Measurements from ENCODE around the gene ARHGEF4.

ARHGEF4 gene

DNA sequence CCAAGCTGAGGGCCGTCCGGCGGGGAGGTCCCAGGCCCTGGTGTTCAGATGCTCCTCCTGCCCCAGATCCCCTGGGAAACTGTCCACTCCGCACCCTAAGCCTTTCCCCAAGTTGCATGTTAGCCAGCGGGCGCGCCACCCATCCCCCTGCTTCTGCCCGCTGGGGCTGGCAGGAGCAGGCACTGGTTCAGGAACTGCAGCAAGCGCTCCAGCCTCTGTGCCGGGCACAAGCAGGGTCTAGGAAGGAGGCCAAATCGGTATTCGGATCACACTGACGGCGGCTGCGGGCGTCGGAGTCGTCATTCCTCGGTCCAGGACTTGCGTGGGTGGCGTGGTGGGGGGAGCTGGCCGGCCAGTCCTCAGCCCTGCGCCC, 202.8 kb downstream of the ARHGEF4 start:
- no peak for DNase-seq

DNA sequence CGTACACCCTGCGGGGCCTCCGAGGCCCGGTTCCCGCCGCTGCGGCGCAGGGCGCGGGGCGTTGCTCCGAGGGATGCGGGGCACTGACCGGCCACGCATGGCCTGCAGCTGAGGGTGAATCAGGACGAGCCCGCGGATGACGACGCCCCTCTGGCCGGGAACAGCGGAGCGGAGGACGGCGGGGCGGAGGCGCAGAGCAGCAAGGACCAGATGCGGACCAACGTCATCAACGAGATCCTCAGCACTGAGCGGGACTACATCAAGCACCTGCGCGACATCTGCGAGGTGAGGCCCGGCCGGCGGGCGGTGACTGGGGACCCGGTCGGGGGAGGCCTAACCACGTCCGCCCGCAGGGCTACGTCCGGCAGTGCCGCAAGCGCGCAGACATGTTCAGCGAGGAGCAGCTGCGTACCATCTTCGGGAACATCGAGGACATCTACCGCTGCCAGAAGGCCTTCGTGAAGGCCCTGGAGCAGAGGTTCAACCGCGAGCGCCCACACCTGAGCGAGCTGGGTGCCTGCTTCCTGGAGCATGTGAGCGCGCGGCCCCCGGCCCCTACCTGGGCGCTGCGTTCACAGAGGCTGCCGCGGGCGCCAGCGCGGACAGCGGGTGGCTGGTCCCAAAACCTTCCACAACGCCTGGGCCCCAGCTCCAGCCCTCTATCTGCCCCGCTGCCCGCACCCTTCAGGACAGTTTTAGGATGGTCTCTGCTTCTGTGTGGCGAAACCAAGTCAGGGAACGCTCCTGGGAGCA, 203.4 kb downstream of the ARHGEF4 start:
- no peak for DNase-seq

GRCh38 chr2:131040661-131041401, 204.1 kb downstream of the ARHGEF4 start:
- DNase-seq = no peak

DNA sequence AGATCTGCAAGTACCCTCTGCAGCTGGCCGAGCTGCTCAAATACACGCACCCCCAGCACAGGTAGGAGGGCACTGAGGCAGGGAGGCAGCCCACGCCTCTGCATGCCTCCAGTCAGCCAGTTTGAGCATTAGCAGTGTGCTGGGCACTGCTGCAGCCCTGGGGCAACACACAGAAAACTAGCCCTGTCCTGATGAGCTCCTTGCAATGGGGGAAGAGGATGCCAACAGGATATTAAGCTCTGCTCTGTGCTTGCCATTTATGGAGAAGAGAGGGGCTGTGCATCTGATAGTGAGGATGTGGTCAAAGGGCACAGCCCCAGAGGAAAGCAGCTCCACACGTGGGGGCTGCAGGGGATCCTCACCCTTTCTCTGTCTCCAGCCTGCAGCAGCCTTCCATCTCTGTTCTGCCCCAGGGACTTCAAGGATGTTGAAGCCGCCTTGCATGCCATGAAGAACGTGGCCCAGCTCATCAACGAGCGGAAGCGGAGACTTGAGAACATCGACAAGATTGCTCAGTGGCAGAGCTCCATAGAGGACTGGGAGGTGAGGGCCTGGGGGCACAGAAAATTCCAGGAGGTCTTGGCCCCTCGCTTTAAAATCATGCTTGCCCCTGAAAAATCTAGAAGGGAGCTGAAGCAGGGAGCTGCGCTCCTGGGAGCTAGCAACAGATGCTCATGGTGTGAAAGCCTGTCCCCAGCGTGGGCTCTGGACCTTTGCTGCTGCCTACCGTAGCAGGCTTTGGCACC, 204.9 kb downstream of the ARHGEF4 start:
- no peak for DNase-seq

DNA sequence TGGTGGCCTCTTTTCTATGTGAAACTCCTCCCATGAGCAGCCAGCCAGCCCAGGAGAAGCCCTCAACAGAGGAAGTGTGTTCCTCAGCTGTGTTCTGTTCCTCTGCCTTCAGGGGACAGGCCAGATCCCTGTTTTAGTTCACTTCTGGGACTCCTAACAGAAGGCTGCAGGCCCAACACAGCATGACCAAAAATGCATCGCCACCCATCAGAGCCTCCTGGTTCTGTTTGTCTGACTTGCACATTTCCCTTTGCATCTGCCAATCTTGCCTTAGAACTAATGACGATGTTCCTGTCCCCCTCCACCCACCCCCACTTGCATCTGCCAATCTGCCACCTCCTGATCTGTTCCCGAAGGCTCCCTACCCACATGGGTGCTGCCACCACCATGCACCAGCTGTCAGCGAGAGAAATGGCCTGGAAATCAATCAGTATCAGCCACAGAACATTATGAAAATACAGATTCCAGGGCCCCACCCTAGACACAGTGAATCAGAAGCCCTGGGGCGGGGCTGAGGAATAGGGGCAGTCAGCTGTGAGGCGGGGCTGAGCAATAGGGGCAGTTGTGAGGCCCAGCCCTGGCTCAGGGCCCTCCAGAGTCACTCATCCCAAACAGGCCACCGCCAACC, 205.5 kb downstream of the ARHGEF4 start:
- DNase-seq = peak; percentile 2

- DNase-seq = no peak
Measured at GRCh38 chr2:131043199-131044074, 206.7 kb downstream of the ARHGEF4 start.

DNA sequence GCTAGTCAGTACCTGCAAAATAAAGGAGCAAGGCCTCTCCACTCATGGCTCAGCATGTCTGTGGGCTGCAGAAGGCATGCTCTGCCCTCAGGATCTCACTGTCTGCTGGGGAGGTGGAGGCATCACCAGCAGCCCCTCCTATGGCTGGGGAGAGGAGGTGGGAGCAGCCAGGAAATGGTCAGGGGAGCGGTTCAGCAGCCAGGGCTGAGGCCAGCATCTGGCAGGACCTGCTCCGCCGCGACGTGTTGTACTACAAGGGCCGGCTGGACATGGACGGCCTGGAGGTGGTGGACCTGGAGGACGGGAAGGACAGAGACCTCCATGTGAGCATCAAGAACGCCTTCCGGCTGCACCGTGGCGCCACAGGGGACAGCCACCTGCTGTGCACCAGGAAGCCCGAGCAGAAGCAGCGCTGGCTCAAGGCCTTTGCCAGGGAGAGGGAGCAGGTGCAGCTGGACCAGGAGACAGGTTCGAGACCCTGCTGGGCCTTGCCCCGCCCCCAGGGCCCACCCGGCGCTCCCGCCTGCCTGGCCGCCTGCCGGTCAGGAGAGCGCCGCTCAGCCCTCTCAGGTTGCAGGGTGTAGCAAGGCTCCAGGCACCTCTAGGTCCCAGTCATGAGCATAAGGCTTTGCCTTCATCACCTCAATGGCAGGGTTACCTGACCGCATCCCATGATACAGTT, 207.5 kb downstream of the ARHGEF4 start:
- no peak for DNase-seq

GRCh38 chr2:131044757-131045150, 208.0 kb downstream of the ARHGEF4 start:
- DNase-seq = no peak

DNA sequence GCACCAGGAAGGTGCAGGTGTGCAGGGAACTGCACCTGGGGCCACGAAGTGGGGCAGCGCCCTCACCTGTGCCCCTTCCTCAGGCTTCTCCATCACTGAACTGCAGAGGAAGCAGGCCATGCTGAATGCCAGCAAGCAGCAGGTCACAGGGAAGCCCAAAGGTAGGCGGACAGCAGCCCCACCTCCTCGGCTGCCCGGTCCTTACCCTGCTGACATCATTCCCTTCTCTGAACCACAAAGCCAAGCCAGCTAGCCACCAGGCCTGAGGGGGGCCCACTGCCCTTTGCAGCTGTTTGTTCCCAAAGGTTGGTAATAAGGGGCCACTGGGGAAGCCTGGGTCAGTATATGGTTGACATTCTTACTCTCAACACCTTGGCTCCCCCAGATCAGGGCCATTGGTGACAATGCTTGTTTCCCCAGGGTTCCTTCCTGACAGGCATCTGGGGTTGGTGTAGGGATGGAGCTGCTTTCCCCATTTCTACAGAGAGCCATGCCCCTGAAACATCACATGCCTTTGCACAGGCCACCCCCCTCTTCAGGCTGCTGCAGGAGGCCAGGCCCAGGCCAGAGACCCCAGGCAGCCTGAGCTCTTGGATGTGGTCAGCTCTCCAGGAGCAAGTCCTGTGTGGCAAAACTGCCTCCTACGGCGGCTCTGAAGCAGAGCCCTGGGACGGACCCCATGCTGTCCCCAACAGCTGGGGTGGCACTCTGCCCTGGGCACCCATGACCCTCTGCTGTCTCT, 208.7 kb downstream of the ARHGEF4 start:
- no peak for DNase-seq

- no peak for DNase-seq
Measured at GRCh38 chr2:131046028-131046917, 209.6 kb downstream of the ARHGEF4 start.

DNA sequence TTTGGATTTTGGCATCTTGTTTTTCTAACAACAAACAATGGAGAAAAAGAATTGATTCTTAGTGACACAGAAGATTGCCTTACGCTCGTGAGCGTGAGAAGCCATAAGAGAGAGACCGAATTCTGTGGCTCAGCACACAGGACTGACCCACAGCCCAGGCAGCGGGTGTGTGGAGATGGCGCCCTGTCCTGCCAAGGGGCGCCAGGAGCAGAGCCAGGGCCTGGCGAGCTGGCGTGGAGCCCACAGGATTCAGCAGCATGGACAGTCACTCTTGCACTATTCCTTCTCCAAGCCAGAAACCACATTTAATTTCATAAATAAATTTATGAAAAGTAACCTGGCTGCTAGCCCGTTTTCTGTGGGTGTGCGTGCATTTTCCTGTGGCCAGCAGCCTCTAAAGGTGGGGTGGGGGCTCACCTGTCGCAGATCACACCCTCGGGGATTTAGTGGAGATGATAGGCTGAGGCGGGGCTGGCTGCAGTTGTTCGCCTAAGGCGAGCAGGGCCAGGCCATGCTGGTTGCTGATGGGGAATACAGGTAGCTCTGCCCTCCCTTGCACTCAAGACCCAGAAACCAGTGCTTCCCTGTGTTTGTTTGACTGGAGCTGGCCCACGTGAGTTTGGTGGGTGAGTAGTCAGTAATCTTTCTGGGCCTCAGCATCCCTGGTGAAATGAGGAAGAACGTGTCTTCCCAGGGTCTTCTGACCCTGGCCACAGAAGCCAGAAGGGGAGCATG, 210.4 kb downstream of the ARHGEF4 start:
- no peak for DNase-seq

GRCh38 chr2:131047920-131048560, 211.3 kb downstream of the ARHGEF4 start:
- no peak for DNase-seq

DNA sequence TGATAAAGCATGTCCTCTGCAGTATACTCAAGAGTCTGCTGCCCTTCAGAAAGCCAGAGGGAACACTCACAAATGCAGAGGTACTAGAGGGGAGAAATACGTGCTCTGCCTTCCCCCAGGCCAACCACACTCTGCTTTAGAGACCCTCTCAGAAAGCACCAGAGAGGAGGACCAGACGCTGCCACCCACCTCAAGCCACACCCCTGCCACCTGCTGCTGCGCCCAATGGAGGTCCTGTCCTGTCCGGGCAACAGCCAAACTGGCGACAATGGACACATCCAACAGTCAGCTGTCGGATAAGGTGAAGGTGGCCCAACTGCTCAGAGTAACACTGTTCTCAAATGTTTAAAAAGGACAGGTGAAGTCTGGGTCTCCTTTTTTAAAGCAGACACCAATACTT, 211.9 kb downstream of the ARHGEF4 start:
- no peak for DNase-seq

GRCh38 chr2:131049150-131049718, 212.5 kb downstream of the ARHGEF4 start:
- no peak for DNase-seq

DNA sequence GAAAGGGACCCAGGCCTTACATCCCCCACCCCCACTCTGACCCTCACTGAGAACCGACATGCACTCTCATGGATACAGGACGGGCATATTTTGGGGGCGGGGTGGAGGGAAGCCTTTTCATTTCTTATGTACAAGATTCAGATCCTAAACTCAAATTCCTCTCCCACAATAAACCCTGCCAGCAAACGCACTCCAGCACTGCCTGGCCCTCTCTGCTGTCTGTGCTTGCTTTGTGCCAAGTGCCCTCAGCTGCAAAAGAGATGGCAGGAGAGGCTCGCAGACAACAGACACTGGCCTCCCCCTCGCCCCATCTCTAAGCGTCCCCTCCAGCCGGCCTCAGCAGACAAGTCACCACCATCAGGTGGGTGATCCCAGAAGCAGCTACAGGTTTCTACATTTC, 214.2 kb downstream of the ARHGEF4 start:
- DNase-seq = no peak

DNA sequence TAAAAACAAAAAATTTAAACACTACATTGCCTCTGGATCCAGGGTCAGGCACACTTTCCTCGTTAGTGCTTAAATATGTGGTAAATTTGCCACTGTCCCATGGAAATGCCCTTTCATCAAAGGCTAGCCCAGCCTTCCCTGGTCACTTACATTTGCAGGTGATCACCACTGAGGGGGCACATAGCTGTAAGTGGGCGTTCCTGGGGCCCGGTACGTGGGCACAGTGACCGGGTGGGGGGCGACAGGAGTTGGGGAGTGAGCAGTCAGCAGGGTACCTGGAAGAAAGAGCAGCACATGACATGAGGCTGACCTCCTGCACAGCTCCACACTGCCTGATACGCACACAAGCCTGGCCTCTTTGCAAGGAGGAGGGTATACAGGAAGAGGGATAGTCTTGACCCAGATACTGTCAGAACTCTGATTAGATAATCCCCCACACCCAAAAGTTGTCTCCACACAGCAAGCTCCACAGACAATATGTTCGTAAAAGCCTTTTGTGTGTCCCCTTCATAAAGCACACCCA, 216.1 kb downstream of the ARHGEF4 start:
- DNase-seq = no peak

GRCh38 chr2:131054488-131054887, 217.8 kb downstream of the ARHGEF4 start:
- DNase-seq = no peak
